Measurements from ENCODE around the gene SLF2.

SLF2 gene

DNA sequence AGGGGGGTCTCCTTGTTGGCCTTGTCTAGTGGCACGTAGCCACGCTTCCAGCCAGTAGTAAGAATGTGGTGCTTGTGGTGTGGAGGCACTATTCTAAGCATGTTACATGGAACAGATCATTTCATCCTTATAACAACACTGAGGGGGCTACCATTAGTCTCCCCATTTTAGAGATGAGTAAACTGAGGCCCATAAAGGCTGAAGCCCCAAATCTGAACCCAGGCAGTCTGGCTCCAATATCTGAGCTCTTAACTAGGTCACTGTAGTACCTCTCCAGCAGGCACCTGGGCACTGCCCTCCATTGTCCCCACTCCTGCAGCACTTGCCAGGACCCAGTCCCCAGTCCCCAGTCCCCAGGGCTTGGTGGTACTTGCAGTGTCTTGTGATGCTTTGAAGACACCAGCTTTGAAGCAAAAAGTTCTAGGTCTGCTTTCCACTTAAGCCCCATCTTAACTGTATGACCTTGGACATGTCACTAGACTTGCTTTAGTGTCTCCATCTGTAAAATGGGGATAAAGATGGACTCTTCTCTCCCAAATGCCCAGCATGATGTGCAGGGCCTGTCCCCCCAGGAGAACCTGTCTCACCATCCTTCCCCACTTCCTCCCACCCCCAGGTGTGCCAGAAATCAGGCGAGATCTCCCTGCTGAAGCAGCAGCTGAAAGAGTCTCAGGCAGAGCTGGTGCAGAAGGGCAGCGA is 93.3 kb downstream of the SLF2 start:
- TF ChIP-seq EGR1 (IDR thresholded peaks at IDR 0.05) (no peak), EP300 (IDR thresholded peaks at IDR 0.05; ENCODE audit: borderline replicate concordance) (no peak)

- TF ChIP-seq CREB1 (IDR thresholded peaks at IDR 0.05; ENCODE audit: low read depth) (no peak), TCF12 (IDR thresholded peaks at IDR 0.05; ENCODE audit: low read depth) (no peak), NFIC (IDR thresholded peaks at IDR 0.05) (no peak), EP300 (IDR thresholded peaks at IDR 0.05; ENCODE audit: borderline replicate concordance) (no peak), TAF1 (IDR thresholded peaks at IDR 0.05; ENCODE audit: low read depth) (no peak), CEBPB (IDR thresholded peaks at IDR 0.05) (no peak), FOXM1 (IDR thresholded peaks at IDR 0.05; ENCODE audit: borderline replicate concordance, low read depth) (no peak), TEAD4 (IDR thresholded peaks at IDR 0.05) (no peak), EGR1 (IDR thresholded peaks at IDR 0.05) (no peak), YY1 (IDR thresholded peaks at IDR 0.05; ENCODE audit: low read depth) (no peak), REST (IDR thresholded peaks at IDR 0.05; ENCODE audit: low read depth) (no peak), ZBTB7A (IDR thresholded peaks at IDR 0.05; ENCODE audit: low read depth) (no peak), RAD21 (IDR thresholded peaks at IDR 0.05; ENCODE audit: low read depth) (no peak)
- TF ChIP-seq, protein P1, sequence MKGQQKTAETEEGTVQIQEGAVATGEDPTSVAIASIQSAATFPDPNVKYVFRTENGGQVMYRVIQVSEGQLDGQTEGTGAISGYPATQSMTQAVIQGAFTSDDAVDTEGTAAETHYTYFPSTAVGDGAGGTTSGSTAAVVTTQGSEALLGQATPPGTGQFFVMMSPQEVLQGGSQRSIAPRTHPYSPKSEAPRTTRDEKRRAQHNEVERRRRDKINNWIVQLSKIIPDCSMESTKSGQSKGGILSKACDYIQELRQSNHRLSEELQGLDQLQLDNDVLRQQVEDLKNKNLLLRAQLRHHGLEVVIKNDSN (IDR thresholded peaks at IDR 0.05), result no peak
- TF ChIP-seq, protein P2, sequence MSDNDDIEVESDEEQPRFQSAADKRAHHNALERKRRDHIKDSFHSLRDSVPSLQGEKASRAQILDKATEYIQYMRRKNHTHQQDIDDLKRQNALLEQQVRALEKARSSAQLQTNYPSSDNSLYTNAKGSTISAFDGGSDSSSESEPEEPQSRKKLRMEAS (IDR thresholded peaks at IDR 0.05), result no peak
Measured at GRCh38 chr10:101006593-101007098, 93.9 kb downstream of the SLF2 start.

DNA sequence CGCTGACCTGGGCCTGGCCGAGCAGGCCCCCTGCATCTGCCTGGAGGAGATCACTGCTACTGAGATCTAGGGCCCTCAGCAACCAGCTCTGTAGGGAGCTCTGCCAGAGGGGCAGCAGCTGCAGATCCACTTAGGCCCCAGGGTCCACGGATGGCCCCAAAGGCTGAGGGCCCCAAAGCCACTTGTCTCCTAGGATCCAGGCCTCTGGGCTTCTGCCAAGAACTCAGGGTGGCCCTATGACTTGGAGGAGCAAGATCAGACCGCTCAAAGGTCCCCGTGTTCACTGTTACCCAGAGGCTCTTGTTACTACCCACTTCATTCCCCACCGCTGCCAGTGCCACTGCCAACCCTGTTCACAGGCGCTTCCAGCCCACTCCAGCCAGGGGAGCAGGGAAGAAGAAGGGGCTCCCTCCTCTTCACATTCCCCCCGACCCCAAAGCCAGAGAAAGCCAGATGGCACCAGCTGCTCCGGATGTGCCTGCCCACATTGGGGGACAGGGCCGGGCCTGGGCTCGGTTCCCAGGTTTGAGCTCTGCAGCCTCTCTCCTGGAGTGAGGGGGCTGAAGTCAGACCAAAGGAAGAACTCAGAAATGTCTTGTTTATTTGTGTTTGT is 94.4 kb downstream of the SLF2 start:
- TF ChIP-seq REST (IDR thresholded peaks at IDR 0.05; ENCODE audit: low read depth) (no peak), CREB1 (IDR thresholded peaks at IDR 0.05; ENCODE audit: low read depth) (no peak), ZBTB7A (IDR thresholded peaks at IDR 0.05; ENCODE audit: low read depth) (no peak), RAD21 (IDR thresholded peaks at IDR 0.05; ENCODE audit: low read depth) (no peak)
- TF ChIP-seq, protein P1 (IDR thresholded peaks at IDR 0.05), result no peak
- TF ChIP-seq, protein P2 (IDR thresholded peaks at IDR 0.05), result no peak

- no peak for TF ChIP-seq RAD21 (IDR thresholded peaks at IDR 0.05; ENCODE audit: low read depth)
- TF ChIP-seq, protein P1 (IDR thresholded peaks at IDR 0.05), result no peak
- no peak for TF ChIP-seq TAF1 (IDR thresholded peaks at IDR 0.05; ENCODE audit: low read depth)
- TF ChIP-seq, protein P2 (IDR thresholded peaks at IDR 0.05), result no peak
- no peak for TF ChIP-seq REST (IDR thresholded peaks at IDR 0.05; ENCODE audit: low read depth)
- TF ChIP-seq EP300 (IDR thresholded peaks at IDR 0.05; ENCODE audit: borderline replicate concordance), result no peak
- no peak for TF ChIP-seq ZBTB7A (IDR thresholded peaks at IDR 0.05; ENCODE audit: low read depth)
- TF ChIP-seq EGR1 (IDR thresholded peaks at IDR 0.05), result no peak
Measured at GRCh38 chr10:101007915-101008822, 95.4 kb downstream of the SLF2 start.
